AG09319 (cell line): ENCODE results near the gene MAST4.

Experiments
- DNase-seq: peaks from one replicate; pipeline ENCODE4 v3.0.0-alpha.2; 2010; ENCODE audit warnings: low read depth; ENCODE audit errors: extremely low read depth
- CTCF ChIP-seq: IDR thresholded peaks from 2 replicates; pipeline ENCODE4 v1.5.1; 2011; ENCODE audit warnings: low read depth, mild to moderate bottlenecking, inconsistent platforms, low read length, moderate library complexity

Gene MAST4

GRCh38 chr5:66757219-66757833 lies 161.1 kb downstream of the MAST4 start:
- peak; percentile 25 for TF ChIP-seq CTCF
- DNase-seq = peak; percentile 7

GRCh38 chr5:66757834-66758371 lies 161.7 kb downstream of the MAST4 start:
- TF ChIP-seq CTCF = no peak
- no peak for DNase-seq

- TF ChIP-seq CTCF = no peak
- no peak for DNase-seq
Measured at GRCh38 chr5:66769030-66769733, 173.0 kb downstream of the MAST4 start.

- peak; percentile 3; the same call in 1 of the 2 replicates for TF ChIP-seq CTCF
- DNase-seq = no peak
Measured at GRCh38 chr5:66769839-66770617, 173.8 kb downstream of the MAST4 start.

- no peak for DNase-seq
Measured at GRCh38 chr5:66777868-66778267, 181.7 kb downstream of the MAST4 start.

GRCh38 chr5:66779528-66779927 lies 183.3 kb downstream of the MAST4 start:
- TF ChIP-seq CTCF = no peak
- no peak for DNase-seq

More at GRCh38 chr5:66777868-66778267, 181.7 kb downstream of the MAST4 start:
- no peak for TF ChIP-seq CTCF
